Stimulated activated memory B cell treated with anti-CD40 and anti-IgM and Interleukin-4, amounts not matched to agents 10 μg/mL and 1 μg/mL and 100 μg/mL, for 72 hours (primary cell): Measurements from ENCODE around the gene STK11.
A peak's percentile ranks its signal among the peaks of the same experiment; 100 is the strongest.

Source experiments
- ATAC-seq: fragments of 150-1000 bp; cut with Tn5 transposase; 2 replicates; pipeline ENCODE4 v1.10.0; 2021
- H3K27ac Mint-ChIP-seq: one replicate; pipeline ENCODE4 v1.8.0; 2022; ENCODE audit warnings: mild to moderate bottlenecking, mixed read lengths
- H3K27me3 Mint-ChIP-seq: one replicate; pipeline ENCODE4 v1.8.0; 2022; ENCODE audit warnings: mixed read lengths
- H3K36me3 Mint-ChIP-seq: one replicate; pipeline ENCODE4 v1.8.0; 2022; ENCODE audit warnings: mixed read lengths
- H3K4me1 Mint-ChIP-seq: one replicate; pipeline ENCODE4 v1.8.0; 2022; ENCODE audit warnings: mixed read lengths
- H3K4me3 Mint-ChIP-seq: one replicate; pipeline ENCODE4 v1.8.0; 2022; ENCODE audit warnings: mild to moderate bottlenecking, moderate library complexity, mixed read lengths
- H3K9me3 Mint-ChIP-seq: one replicate; pipeline ENCODE4 v1.8.0; 2022; ENCODE audit warnings: mixed read lengths

Gene STK11

GRCh38 chr19:1166872-1167573 lies 38.6 kb upstream of the STK11 start:
- H3K4me3 Mint-ChIP-seq, result no peak overlapping the region
- H3K27ac Mint-ChIP-seq, result no peak overlapping the region
- H3K36me3 Mint-ChIP-seq, result peaks cover 27% of the 10 kb centered on the region
- peaks cover 51% of the 10 kb centered on the region for H3K4me1 Mint-ChIP-seq
- H3K9me3 Mint-ChIP-seq, result no peaks in the 10 kb centered on the region
- ATAC-seq, result no peak
- H3K27me3 Mint-ChIP-seq, result no peaks in the 10 kb centered on the region

GRCh38 chr19:1167687-1168571 lies 37.6 kb upstream of the STK11 start:
- Mint-ChIP-seq H3K4me3 (no peak overlapping the region), H3K27me3 (no peaks in the 10 kb centered on the region), H3K36me3 (peaks cover 23% of the 10 kb centered on the region), H3K27ac (no peak overlapping the region), H3K9me3 (no peaks in the 10 kb centered on the region), H3K4me1 (peaks cover 56% of the 10 kb centered on the region)
- ATAC-seq, result no peak

DNA sequence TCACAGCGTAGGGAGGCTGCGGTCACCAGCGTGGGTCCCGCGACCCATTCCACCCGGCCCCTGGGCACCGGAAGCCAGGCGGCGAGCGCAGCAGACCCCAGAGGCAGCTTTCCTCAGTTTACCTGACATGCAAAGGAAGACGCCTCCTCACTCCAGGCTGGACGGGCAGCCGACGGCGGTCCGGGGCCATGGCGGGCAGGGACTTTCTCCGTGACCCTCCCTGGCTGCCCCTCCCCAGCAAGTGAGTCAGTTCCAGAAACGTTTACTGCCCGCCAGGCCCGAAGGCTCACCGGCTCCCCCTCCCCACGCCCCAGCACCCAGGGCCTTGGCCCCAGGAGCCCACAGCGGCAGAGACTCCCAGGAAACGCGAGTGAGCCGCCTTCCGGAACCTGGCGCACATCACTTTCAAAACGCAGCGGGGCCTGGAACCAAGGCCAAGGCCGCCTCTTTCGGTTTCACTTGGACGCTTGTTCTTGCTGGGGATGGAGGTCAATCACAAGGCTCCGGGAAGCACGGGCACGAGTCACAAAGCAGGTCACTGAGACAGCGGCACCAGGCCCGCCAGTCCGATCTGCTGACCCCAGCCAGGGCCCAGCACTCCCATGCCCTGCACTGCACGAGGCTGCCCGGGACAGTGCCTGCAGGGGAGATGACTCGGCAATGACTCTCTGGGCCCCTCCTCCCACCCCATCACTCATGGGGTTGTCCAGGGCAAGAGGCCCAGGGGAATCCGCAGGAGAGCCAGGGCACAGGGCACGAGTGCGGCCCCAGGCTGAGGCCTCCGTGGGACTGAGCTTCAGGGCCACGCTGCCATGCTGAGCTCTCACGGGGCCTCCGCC lies 36.8 kb upstream of the STK11 start:
- no peaks in the 10 kb centered on the region for H3K9me3 Mint-ChIP-seq
- H3K27me3 Mint-ChIP-seq, result no peaks in the 10 kb centered on the region
- H3K27ac Mint-ChIP-seq, result no peak overlapping the region
- no peak for ATAC-seq
- peaks cover 59% of the 10 kb centered on the region for H3K4me1 Mint-ChIP-seq
- H3K36me3 Mint-ChIP-seq, result peaks cover 25% of the 10 kb centered on the region
- H3K4me3 Mint-ChIP-seq, result peak overlapping the region; percentile 51

DNA sequence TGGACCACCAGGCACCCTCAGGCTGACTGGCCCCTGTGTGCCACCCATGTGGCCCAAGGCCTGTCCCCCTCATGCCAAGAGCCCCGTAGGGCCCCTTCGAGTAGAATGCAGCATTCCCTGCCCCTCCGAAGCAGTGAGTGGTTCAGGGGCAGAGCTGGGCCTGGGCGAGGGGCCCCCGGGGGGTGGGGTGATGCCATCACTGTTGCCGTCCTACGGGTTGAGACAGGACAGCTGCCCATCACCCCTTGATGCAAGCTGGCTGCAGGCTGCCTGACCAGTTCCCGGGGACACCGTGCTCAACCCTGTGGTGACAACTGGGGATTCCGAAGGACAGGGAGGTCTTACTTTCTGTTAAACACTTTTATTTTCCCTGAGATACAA lies 36.2 kb upstream of the STK11 start:
- Mint-ChIP-seq H3K27ac (no peak overlapping the region), H3K4me3 (no peak overlapping the region), H3K36me3 (peaks cover 25% of the 10 kb centered on the region), H3K27me3 (no peaks in the 10 kb centered on the region), H3K4me1 (peaks cover 62% of the 10 kb centered on the region), H3K9me3 (no peaks in the 10 kb centered on the region)
- no peak for ATAC-seq

GRCh38 chr19:1169921-1170885 lies 35.4 kb upstream of the STK11 start:
- Mint-ChIP-seq H3K36me3 (peaks cover 25% of the 10 kb centered on the region), H3K27ac (no peak overlapping the region), H3K4me3 (peak overlapping the region; percentile 1), H3K27me3 (no peaks in the 10 kb centered on the region), H3K4me1 (peaks cover 66% of the 10 kb centered on the region), H3K9me3 (no peaks in the 10 kb centered on the region)
- ATAC-seq, result no peak

DNA sequence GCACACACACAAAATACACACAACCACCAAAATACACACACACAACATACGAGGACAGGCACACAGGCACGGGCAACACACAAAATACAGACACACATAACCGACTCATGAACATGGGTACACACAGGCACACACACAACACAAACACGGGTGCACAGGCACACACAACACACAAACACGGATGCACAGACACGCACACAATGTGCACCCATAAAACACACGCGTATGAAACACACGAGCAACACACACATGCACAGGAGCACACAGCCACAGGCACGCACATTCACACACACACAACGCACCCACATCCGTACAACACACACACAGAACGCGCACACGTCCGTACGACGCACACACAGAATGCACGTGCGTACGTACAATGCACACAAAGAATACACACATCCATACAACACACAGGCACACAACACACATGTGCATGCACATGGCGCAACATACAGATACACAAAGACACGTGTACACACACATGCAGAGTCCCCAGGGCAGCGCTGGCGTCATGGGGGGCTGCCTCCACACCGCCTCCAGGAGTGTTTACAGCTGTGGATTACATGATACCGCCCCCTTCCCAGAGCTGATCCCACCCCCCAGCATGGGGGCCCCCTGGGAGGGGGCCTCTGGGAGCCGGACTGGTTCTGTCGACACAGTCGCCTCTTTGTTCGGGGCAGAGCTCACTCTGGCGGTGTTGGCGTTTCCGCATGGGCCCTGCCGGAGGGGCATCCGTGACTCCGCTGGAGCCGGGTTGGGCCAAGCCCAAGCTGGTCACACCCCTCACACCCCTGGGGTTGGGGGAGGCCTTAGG lies 34.4 kb upstream of the STK11 start:
- peaks cover 25% of the 10 kb centered on the region for H3K36me3 Mint-ChIP-seq
- peaks cover 68% of the 10 kb centered on the region for H3K4me1 Mint-ChIP-seq
- no peaks in the 10 kb centered on the region for H3K27me3 Mint-ChIP-seq
- peak overlapping the region; percentile 2 for H3K4me3 Mint-ChIP-seq
- no peak for ATAC-seq
- H3K27ac Mint-ChIP-seq, result no peak overlapping the region
- H3K9me3 Mint-ChIP-seq, result no peaks in the 10 kb centered on the region

DNA sequence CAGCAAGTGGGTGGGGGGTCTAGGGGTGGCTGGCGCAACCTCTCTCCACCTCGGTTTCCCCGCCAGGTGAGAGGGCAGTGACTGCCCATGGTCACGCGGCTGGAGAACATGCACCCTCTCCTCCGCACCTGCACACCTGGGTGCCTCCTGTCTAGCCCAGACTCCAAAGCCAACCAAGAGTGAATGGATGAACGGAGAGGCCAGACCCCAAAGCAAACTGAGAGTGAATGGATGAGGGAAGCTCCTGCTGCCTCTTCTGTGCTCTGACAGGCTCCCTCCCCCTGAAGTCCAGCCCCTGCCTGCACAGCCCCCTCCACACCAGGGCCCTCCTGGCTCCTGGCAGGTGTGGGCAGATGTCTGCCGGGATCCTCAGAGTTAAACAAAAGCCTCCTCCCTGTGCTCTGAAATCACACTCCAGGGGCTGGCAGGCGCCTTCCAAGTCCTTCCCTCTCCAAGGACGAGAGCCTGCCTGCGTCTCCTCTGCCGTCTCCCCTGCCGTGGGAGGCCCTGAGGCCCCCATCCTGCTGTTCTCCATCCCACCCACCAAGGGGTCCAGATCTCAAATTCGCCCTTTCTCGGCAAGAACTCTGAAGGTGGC lies 33.7 kb upstream of the STK11 start:
- H3K4me1 Mint-ChIP-seq, result peaks cover 64% of the 10 kb centered on the region
- H3K36me3 Mint-ChIP-seq, result peaks cover 22% of the 10 kb centered on the region
- ATAC-seq, result no peak
- no peaks in the 10 kb centered on the region for H3K9me3 Mint-ChIP-seq
- H3K27me3 Mint-ChIP-seq, result no peaks in the 10 kb centered on the region
- H3K27ac Mint-ChIP-seq, result no peak overlapping the region
- peak overlapping the region; percentile 99 for H3K4me3 Mint-ChIP-seq

GRCh38 chr19:1172353-1173158 lies 33.0 kb upstream of the STK11 start:
- H3K36me3 Mint-ChIP-seq, result peaks cover 15% of the 10 kb centered on the region
- peak overlapping the region; percentile 99 for H3K27ac Mint-ChIP-seq
- no peaks in the 10 kb centered on the region for H3K27me3 Mint-ChIP-seq
- H3K9me3 Mint-ChIP-seq, result no peaks in the 10 kb centered on the region
- peak overlapping the region; percentile 99 for H3K4me3 Mint-ChIP-seq
- H3K4me1 Mint-ChIP-seq, result peaks cover 67% of the 10 kb centered on the region
- peak; percentile 24 for ATAC-seq

GRCh38 chr19:1173159-1173844 lies 32.3 kb upstream of the STK11 start:
- H3K4me3 Mint-ChIP-seq, result peak overlapping the region; percentile 99
- peaks cover 70% of the 10 kb centered on the region for H3K4me1 Mint-ChIP-seq
- H3K36me3 Mint-ChIP-seq, result peaks cover 15% of the 10 kb centered on the region
- peak overlapping the region; percentile 99 for H3K27ac Mint-ChIP-seq
- ATAC-seq, result peak; percentile 42
- no peaks in the 10 kb centered on the region for H3K9me3 Mint-ChIP-seq
- H3K27me3 Mint-ChIP-seq, result no peaks in the 10 kb centered on the region

GRCh38 chr19:1173845-1174809 lies 31.5 kb upstream of the STK11 start, which contains the start of gene SBNO2:
Gene SBNO2 (minus strand): TSS chr19:1174268. CDS start chr19:1154276, 19,992 bp downstream.
- Mint-ChIP-seq H3K27ac (peak within 1 kb of the TSS; percentile 99), H3K36me3 (peaks cover 15% of the 10 kb centered on the region), H3K9me3 (no peaks in the 10 kb centered on the region), H3K4me1 (peaks cover 61% of the 10 kb centered on the region), H3K27me3 (no peaks in the 10 kb centered on the region), H3K4me3 (peak within 1 kb of the TSS; percentile 99)
- ATAC-seq, result peak; percentile 89

DNA sequence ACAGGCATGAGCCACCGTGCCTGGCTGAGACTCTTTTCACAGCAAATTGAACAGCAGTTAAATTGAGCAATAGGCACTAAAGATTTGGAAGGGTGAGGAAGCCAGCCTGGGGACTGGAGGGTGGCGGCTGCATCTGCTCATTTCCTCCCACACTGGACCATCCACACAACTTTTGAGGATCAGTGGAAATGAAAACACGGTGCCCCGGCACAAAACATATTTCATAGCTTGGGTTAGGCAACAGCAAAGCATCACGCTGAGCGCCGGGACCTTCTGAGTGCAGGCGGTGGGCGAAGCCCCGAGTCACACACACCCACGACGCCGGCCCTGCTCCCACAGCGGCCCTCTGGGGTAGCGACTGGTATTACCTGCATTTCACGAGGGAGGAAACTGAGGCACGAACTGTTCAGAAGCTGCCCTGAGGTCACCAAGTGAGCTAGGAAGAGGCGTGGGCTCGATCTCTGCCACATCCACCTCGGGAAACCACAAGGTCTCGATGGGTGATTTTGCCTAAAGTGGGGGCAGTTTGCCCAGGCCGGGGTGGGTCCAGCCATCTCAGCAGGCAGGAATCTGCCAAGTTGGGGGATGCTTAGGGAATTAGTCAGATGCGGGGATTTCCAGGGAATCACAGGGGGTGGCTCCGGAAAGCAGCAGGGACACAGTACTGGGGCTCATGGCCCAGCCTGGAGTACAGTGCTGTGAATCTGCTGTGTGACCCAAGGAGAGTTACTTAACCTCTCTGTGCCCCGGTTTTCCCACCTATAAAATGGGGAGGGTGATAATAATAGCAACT lies 28.1 kb upstream of the STK11 start:
- Mint-ChIP-seq H3K4me3 (no peak overlapping the region), H3K27me3 (no peaks in the 10 kb centered on the region), H3K9me3 (no peaks in the 10 kb centered on the region), H3K36me3 (peaks cover 6% of the 10 kb centered on the region), H3K27ac (no peak overlapping the region), H3K4me1 (peaks cover 62% of the 10 kb centered on the region)
- ATAC-seq, result no peak
